HEK293T (cell line): ENCODE results near the gene MARS1.

Experiments used
- ARNT ChIP-seq: fragments of 450-650 bp; IDR thresholded peaks from 2 replicates; pipeline ENCODE4 v1.6.1; 2017; ENCODE audit warnings: mild to moderate bottlenecking
- BHLHE40 ChIP-seq: fragments of 450-650 bp; IDR thresholded peaks from 2 replicates; pipeline ENCODE4 v1.6.1; 2016; ENCODE audit warnings: mild to moderate bottlenecking, moderate library complexity, borderline replicate concordance
- SP1 ChIP-seq: fragments of 450-650 bp; IDR thresholded peaks from 2 replicates; pipeline ENCODE4 v1.6.1; 2017

DNA sequence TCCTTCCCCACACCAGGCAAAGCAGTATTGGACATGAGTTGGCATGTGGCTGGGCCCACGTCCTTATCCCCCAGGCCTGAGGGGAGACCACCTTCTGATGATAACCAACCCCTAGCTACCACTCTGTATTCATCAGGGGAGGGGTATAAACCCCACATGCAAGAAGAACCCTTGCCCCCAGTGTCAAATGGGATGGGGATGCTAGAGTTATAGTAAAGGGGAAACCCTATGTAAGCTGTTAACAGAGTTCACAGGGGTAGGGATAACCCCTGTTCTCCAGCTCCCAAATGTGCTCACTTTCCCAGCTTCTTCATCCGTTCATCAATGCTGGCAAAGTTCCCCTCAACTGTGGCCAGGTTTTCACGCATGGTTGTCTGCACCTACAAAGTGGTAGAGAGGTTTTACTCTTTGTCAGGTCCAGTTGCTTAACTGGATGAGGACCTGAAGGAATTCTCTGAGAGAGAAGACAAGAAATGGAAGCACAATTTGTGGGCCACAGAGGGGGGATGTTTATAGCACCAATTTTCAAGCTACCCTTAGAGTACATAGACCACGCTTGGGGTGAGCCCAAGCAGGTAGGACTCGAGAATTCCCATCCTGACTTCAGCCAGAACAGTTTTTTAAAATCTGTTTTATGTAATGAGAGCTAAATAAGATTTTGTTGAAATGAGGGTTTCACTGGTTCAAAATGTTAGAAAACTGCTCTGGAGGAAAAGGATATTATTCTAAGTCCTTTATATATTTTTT, 42.7 kb downstream of the MARS1 start:
- TF ChIP-seq BHLHE40, result no peak
- TF ChIP-seq SP1, result no peak
- no peak for TF ChIP-seq ARNT
